Stimulated activated CD8-positive, alpha-beta memory T cell treated with anti-CD3 and anti-CD28 coated beads, Interleukin-15, amount 100 ng/mL, for 1 hour (primary cell): ENCODE measurements around the gene TBC1D1.

Experiments
- DNase-seq: peaks from one replicate; pipeline ENCODE4 v3.0.0-alpha.2; 2020; ENCODE audit warnings: low read depth

TBC1D1 gene

DNA sequence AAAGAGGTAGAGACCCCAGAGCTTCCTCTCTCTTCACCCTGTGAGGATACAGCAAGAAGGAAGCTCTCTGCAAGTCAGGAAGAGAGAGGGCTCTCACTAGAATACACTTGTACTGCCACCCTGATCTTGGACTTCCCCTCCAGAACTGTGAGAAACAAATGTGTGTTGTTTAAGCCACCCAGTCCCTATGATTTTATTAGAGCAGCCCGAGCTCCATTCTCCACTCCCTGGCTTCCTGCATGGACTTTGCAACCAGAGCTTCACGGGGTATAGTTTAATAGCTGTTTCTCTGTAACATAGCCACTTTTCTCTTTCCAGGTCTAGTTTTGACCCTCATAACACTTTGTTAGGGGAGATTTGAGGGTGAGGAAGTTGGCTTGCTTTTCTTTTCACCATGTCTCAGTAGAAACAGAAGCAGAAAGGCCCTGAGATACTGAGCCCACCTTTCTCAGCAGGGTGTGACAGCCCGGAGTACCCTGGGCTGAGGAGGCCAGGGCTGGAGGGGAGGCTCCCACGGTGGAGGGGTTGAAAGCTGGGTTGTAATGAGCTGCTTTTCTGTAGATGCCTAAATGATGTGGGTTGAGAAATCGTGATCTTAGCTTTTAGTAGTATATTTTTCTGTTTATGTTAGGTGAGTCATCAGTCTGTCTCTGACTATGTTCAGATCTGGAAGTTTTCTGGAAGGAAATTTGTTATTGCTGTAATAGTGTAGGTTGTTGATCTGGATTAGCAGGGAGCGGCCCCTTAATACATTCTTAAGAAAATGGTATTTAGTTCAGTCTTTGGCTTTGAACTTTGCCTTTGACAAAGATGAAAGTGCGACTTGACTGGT is 187.9 kb downstream of the TBC1D1 start:
- DNase-seq: no peak

- no peak for DNase-seq
Measured at GRCh38 chr4:38080061-38080974, 189.4 kb downstream of the TBC1D1 start.

DNA sequence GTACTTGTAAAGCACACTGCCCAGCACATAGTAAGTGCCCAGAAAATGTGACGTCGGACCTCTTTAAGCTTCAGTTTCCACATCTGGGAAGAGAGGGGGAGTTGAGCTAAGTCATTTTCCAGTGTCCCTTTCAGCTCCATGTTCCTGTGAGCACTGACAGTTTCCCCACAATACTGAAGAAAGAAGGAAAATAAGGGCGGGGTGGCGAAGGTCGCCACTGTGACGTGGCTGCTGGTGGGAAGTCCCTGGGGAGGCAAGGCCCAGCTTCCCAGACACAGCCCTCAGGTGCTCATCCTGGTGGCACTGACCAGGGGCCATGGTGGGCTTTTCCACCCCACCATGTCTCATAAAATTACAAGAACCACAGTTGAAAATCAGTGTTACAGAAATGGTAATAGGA is 191.1 kb downstream of the TBC1D1 start:
- no peak for DNase-seq

GRCh38 chr4:38082424-38083385 is 191.8 kb downstream of the TBC1D1 start:
- DNase-seq: no peak

- no peak for DNase-seq
Measured at GRCh38 chr4:38084877-38085711, 194.2 kb downstream of the TBC1D1 start.

DNA sequence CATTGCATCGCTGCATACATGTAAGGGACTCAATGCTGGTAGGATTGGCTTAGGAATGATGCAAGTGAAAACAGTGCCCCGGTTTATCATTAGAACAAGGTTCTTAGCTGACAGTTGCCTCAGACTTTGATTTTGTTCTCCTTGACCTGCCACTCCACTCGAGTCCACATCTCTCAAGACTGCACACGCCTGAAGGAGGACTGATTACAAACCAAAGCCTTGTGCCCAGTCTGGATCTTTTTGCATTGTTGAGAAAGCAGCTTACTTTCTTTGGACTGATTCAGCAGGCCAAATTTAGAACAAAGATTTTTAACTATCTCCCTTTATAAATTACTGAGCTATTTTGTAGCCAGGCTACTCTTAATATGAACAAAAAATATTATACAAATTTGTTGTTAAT is 194.9 kb downstream of the TBC1D1 start:
- DNase-seq: no peak

GRCh38 chr4:38086151-38086848 is 195.4 kb downstream of the TBC1D1 start:
- no peak for DNase-seq

DNA sequence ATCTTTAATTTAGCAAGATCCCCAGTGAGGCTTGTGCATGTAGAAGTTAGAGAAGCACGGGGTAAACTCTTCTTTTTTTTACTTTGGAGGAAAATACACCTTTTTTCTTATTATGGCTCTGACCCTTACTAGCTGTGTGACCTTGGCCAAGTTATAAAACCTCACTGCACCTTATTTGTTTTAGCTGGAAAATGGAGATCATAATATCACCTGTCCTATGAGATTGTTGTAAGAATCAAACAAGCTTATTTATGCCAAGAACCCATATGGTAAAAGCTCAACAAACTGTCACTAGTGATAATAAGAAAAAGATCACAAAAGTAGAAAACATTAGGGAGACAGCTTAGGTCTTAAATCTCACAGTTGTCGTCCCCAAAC is 196.0 kb downstream of the TBC1D1 start:
- no peak for DNase-seq

GRCh38 chr4:38088321-38088720 is 197.4 kb downstream of the TBC1D1 start:
- DNase-seq: no peak

DNA sequence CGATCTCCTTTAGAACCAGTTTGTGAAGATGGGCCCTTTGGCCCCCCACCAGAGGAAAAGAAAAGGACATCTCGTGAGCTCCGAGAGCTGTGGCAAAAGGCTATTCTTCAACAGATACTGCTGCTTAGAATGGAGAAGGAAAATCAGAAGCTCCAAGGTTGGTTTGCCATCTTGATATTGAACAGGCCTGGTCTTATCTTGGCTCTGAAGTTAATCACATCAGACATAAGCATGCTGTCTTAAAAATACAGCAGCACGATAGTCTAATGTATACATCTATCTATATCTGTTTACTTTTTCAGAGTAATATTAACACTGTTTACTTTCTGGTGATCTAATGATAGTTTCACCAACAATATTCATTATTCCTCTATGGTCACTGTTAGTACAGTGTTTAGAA is 199.1 kb downstream of the TBC1D1 start:
- DNase-seq: no peak

DNA sequence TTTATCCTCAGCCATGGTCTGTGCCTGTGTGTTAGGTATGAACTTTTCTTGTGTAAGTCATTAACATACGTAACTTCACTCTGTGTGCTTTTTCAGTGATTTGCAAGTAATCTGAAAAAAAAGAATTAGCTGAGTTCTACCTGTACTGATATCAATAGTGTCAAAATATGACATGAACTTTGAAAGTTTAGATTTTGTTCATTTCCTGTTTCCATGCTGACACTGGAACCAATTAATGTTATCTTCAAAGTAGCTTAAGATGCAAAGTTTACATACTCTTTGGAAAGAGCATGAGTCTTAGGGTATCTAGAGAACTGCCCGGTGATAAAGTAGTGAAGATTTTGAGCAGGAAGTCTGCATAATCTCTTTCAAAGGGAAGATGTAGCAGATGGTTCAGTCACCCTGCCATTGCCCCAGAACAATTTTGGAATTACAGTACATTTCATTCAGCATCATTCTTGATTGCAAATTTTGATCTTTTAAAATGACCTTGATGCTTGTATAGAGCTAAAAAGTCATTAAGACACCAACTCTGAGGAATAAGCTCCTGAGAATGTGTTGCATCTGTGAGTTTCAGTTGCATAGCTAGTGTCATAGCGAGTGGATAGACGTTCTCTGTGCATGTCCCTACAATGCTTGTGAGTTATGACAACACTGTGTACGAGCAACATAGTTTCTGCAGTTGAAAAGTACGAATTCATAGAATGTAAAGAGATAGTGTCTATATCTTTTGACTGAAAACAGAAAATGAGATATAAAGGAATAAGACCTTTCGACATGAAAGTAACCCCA is 199.8 kb downstream of the TBC1D1 start:
- DNase-seq: no peak

DNA sequence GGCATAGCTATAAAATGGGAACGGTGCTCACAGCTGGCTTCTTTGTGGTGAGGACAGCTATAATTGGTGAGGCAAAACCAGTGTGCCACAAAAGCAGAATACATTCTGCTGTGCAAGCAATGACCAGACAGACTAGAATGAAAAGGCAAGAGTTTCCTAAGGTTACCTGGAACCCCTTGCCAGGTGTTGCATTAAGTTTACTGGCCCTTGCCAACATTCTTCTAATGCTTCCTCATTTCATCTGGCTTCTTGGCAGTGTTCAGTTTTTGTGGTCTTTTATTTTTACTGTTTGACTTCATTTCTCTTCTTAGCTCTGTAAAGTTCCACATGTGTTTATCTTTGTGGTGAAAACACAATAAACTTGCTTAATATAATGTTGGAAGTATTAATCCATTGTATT is 200.8 kb downstream of the TBC1D1 start:
- DNase-seq: no peak

DNA sequence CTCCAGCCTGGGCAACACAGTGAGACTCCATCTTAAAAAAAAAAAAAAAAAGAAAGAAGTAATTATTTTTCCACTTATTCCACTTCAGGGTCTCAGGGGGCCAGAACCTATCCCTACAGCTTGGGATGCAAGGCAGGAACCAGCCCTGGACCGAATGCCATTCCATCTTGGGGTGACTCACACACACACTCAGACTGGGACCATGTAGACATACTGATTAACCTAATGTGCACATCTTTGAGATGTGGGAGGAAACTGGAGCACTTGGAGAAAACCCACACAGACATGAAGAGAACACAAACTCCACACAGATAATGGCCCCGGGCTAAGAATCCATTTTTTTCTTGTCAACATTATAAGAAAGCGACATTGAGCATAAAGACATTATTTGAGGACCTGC is 201.8 kb downstream of the TBC1D1 start:
- DNase-seq: no peak

DNA sequence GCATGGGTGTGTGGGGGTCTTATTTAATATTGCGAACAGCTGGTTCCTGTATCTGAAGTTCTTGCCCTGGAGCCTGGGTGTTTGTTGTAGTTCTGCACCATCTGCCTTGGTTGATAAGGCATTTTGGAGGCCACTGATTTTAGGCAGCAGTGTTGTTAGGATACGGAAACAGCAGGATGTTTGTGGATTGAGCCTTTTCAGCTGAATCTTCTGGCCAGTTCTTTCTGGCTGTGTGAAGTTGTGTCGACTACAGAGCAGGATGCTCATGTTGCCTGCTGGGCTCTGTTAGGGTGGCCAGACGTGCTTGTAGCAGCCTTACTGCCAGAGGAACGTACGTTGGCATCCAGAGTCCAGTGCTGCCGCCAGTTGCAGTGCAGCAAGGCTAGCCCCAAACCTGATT is 203.5 kb downstream of the TBC1D1 start:
- DNase-seq: no peak

GRCh38 chr4:38095691-38096090 is 204.8 kb downstream of the TBC1D1 start:
- no peak for DNase-seq

GRCh38 chr4:38097818-38098217 is 206.9 kb downstream of the TBC1D1 start:
- DNase-seq: no peak

GRCh38 chr4:38099020-38099600 is 208.2 kb downstream of the TBC1D1 start:
- DNase-seq: no peak

DNA sequence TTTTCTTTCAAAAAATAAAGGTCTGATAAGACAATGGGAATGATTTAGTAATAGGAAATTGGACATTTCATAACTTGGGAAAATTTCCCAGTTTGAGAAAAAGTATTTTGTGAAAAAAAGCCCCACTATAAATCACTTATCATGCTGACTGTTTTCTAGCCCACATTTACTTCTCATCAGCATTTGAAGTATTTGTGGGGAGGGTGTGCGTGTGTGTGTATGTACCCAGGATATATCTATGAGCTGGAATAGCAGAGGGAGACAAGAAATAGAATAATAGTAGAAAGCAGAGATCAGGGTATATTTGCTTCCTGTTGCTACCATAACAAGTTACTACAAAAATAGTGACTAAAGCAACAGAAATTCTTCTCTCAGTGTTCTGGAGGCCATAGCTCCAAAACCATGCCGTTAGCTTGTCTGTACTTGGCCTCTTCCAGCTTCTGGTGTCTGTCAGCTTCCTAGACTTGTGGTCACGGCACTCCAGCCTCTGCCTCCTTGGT is 209.1 kb downstream of the TBC1D1 start:
- DNase-seq: no peak
